Adrenal gland (tissue), 12 donors: ENCODE data around the gene SEMA3G. TPM values are rescaled to one million over a fixed set of nuclear protein-coding genes. Genes with fewer than 3 reads are reported as not detected.

Experiments used
- DNase-seq, 7 donors: peaks; one replicate each; pipeline ENCODE4 v3.0.0-alpha.2; 2019 to 2020
- H3K27ac ChIP-seq, 5 donors: fragments of 200-600 bp; sonication (generic) in 4 of 5; 1 replicate in 3 of 5; 2 replicates in 2 of 5; pipeline versions ENCODE4 v1.5.1 to v1.8.0; 2016 to 2020; ENCODE audit warnings: mild to moderate bottlenecking in 1 of 5
- H3K27me3 ChIP-seq: fragments of 200-600 bp; 2 replicates; pipeline ENCODE4 v1.8.0; 2021
- H3K36me3 ChIP-seq, 2 donors: fragments of 200-600 bp; replicated peaks in 1 of 2; 1 replicate in 1 of 2; 2 replicates in 1 of 2; pipeline versions ENCODE4 v1.5.1 to v1.8.0; 2018 to 2022
- H3K4me1 ChIP-seq, 2 donors: fragments of 200-600 bp; replicated peaks in 1 of 2; 1 replicate in 1 of 2; 2 replicates in 1 of 2; pipeline versions ENCODE4 v1.5.1 to v1.8.0; 2018 to 2021
- H3K4me3 ChIP-seq, 4 donors: fragments of 200-600 bp; sonication (generic) in 3 of 4; one replicate each; pipeline ENCODE4 v1.5.1; 2016 to 2018
- H3K9me3 ChIP-seq, 3 donors: fragments of 200-600 bp; sonication (generic) in 1 of 3; replicated peaks in 1 of 3; 1 replicate in 2 of 3; 2 replicates in 1 of 3; pipeline versions ENCODE4 v1.5.1 to v1.8.0; 2016 to 2021
- POLR2A ChIP-seq, 2 donors: fragments of 450-650 bp; IDR thresholded peaks; one replicate each; pipeline ENCODE4 v1.6.1; 2017; ENCODE audit warnings: antibody characterized with exemption in 2 of 2, mild to moderate bottlenecking in 2 of 2, moderate library complexity in 1 of 2
- WGBS, 4 donors: extraction: QIAGEN DNeasy Blood & Tissue Kit in 2 of 4; methylation state at CpG; one replicate each; pipeline versions ENCODE4 v1.1.5 to v1.1.7; 2013 to 2017; 5-methylcytosine and 5-hydroxymethylcytosine counted together
- intact Hi-C, 2 donors: fragments of 100-400 bp; cut with DNase I; formaldehyde crosslinking; loops; one replicate each; pipeline versions ENCODE4 v1.14.1 to v1.15.0; 2022 to 2023
- polyA plus RNA-seq, 3 donors: library from polyadenylated mRNA; stranded (reverse); fragments of 200-250 nt in 2 of 3; fragments of 350-450 nt in 1 of 3; fragmentation: Illumina TruSeq in 1 of 3; extraction: RNeasy Lipid Tissue Mini Kit (QIAGEN cat#74804) in 1 of 3; gene quantifications; one replicate each; pipeline ENCODE4 v1.2.3, GENCODE V29; 2013 to 2014
- total RNA-seq, 9 donors: library from RNA; depleted of rRNA in 4 of 9; stranded (reverse); fragments of >200 nt in 4 of 9; fragments of 120-200 nt in 1 of 9; fragmentation: NEBNext Ultra II Directional in 1 of 9; extraction: Animal tissue kit (Norgen Biotek cat#: 25700) in 1 of 9; gene quantifications; one replicate each; pipeline versions ENCODE4 v1.1.0 to v1.2.4, GENCODE V29; 2013 to 2023
- TF ChIP-seq, protein P1 (sequence below), 6 experiments: fragments of 450-650 bp in 4 of 6; fragments of 200-600 bp in 2 of 6; sonication (generic) in 1 of 6; IDR thresholded peaks; 1 replicate in 5 of 6; 2 replicates in 1 of 6; pipeline versions ENCODE4 v1.5.1 to v1.8.0; 2016 to 2021; ENCODE audit warnings: antibody characterized with exemption in 6 of 6, mild to moderate bottlenecking in 2 of 6, moderate library complexity in 1 of 6
- donor health status: healthy with polysubstance abuse.
- donor health status: Bipolar disorder and iron deficiency.
- donor health status: DM: yes; HTN: yes; CAD: no.
- donor health status: DM: no; HTN: no; CAD: no.
- donor health status: DM: no; HTN: no; CAD: no.
- donor health status: DM: yes; HTN: yes; CAD: no.

The SEMA3G gene
- total and polyA plus RNA-seq, 12 donors: 0.81 to 6.8 (median 2.9) TPM

DNA sequence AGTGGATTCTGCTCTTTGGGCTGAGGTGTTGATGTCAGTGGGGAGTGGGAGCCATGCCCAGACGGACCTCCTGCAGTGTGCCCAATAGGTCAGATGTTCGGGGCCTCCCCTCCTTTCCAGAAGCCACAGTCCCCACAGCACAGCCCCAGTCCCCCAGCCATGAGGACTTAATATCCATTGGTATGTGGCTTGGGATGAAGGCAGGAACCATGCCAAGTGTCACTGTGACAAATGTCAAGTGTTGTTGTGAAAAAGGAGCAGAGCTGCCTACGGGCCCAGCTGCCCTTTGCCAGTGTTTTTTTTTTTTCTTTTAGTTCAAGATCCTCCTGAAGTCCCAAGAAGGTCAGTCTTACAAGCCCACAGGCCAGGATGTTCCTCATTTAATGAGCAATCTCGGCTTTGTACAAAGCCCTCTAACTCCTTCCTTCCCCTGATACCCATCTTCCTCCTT lies 12.2 kb downstream of the SEMA3G start:
- intact Hi-C loops: no loop called here
- WGBS, 4 donors: 18 to 56% (median 53%) methylated on average over 2 to 4 of the region's 4 CpGs
- Histone ChIP-seq H3K27ac (peak overlapping the region in 2 of 5 donors; percentile 1 to 34), H3K36me3 (no peaks in the 10 kb centered on the region), H3K4me3 (no peak overlapping the region), H3K27me3 (no peaks in the 10 kb centered on the region), H3K9me3 (no peaks in the 10 kb centered on the region), H3K4me1 (peaks cover 5 to 10% of the 10 kb centered on the region in 2 donors)
- DNase-seq: peak in 5 of 7 donors; percentile 38 to 82 (median 62)
- no peak for TF ChIP-seq POLR2A (IDR thresholded peaks at IDR 0.05)
- TF ChIP-seq, protein P1, sequence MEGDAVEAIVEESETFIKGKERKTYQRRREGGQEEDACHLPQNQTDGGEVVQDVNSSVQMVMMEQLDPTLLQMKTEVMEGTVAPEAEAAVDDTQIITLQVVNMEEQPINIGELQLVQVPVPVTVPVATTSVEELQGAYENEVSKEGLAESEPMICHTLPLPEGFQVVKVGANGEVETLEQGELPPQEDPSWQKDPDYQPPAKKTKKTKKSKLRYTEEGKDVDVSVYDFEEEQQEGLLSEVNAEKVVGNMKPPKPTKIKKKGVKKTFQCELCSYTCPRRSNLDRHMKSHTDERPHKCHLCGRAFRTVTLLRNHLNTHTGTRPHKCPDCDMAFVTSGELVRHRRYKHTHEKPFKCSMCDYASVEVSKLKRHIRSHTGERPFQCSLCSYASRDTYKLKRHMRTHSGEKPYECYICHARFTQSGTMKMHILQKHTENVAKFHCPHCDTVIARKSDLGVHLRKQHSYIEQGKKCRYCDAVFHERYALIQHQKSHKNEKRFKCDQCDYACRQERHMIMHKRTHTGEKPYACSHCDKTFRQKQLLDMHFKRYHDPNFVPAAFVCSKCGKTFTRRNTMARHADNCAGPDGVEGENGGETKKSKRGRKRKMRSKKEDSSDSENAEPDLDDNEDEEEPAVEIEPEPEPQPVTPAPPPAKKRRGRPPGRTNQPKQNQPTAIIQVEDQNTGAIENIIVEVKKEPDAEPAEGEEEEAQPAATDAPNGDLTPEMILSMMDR (IDR thresholded peaks at IDR 0.05): no peak

DNA sequence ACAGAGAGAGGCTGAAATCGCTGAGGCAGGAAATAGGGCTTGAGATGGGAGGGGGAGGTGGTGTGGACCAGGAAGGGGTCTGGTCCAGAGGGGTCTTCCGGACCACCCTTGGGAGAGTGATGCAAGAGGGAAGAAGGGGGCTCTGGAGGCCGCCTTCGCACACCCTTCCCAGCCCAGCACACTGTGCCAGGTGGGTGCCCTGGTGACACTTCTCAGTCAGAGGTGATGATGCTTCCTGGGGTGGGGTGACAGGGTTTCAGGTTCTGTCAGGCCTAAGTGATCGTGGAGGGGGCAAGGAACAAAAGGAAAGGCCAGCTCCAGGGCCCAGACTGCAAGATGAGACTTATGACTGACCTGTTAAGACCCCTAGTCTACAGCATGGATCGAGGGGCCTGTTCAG lies 12.7 kb downstream of the SEMA3G start:
- Histone ChIP-seq H3K27ac (peak overlapping the region in 2 of 5 donors; percentile 1 to 34), H3K27me3 (no peaks in the 10 kb centered on the region), H3K4me3 (no peak overlapping the region), H3K9me3 (no peaks in the 10 kb centered on the region), H3K4me1 (peaks cover 5 to 10% of the 10 kb centered on the region in 2 donors), H3K36me3 (no peaks in the 10 kb centered on the region)
- WGBS, 4 donors: 73 to 79% (median 76%) methylated on average over 6 of the region's 6 CpGs
- peak in 1 of 7 donors; percentile 13 for DNase-seq
- intact Hi-C loops: no loop called here
- TF ChIP-seq POLR2A (IDR thresholded peaks at IDR 0.05): no peak
- TF ChIP-seq, protein P1 (IDR thresholded peaks at IDR 0.05): no peak

DNA sequence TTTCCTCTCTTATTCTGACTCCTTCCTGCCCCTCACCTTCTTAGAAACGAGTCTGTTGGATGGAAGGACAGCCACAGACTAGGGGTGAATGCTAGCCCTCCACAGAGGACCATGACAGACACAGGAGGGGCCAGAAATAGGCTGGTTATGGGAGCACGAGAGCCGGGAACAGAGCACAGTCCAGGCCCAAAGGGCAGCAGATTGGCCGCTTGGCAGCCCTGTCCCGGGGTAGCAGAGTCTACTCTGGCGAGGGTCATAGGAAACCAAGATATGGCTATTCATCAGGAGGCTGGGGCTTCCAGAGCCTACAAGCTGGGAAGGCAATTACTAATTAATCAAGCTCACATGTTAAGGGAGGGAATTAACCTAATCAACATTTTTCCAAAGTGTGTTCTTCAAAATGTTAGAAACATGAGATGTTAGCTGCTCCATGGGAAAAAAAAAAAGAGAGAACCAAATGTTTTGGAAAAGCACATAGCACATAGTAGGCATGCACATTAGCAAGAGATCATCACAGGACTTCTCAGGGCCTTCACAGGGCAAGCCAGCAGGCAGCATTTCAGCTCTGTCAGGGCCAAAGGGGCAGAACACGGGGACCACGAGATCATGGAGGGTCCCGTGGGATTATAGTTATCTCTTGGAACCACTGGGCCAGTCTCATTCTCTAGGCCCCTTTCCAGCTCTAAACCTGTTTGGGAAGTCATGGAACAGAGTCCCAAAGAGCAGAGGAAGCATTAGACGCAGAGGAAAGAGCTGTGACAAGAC lies 13.3 kb downstream of the SEMA3G start:
- Histone ChIP-seq H3K36me3 (no peaks in the 10 kb centered on the region), H3K4me1 (peaks cover 5 to 10% of the 10 kb centered on the region in 2 donors), H3K27ac (peak overlapping the region in 2 of 5 donors; percentile 15 to 34), H3K9me3 (no peaks in the 10 kb centered on the region), H3K27me3 (no peaks in the 10 kb centered on the region), H3K4me3 (no peak overlapping the region)
- intact Hi-C loops: no loop called here
- DNase-seq: peak in 1 of 7 donors; percentile 10
- WGBS, 4 donors: 68 to 81% (median 73%) methylated on average over 10 of the region's 10 CpGs
- TF ChIP-seq POLR2A (IDR thresholded peaks at IDR 0.05): no peak
- TF ChIP-seq, protein P1 (IDR thresholded peaks at IDR 0.05): no peak

DNA sequence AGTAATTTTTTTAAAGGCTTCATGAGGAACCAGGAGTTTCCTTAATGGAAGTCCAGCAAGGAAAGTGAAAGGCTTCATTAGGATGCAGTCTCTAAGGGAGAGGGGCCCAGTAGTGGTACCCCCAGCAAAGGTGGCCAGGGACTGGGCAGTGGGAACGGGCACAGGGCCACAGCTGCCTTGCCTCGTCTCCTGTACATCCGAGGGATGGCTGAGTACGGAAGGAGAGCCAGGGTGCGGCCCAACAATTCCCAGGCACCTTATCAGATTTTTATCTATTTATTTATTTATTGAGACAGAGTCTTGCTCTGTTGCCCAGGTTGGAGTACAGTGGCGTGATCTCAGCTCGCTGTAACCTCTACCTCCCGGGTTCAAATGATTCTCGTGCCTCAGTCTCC lies 14.5 kb downstream of the SEMA3G start:
- WGBS, 4 donors: 88 to 98% (median 90%) methylated on average over 5 to 9 of the region's 9 CpGs
- Histone ChIP-seq H3K27me3 (no peaks in the 10 kb centered on the region), H3K36me3 (no peaks in the 10 kb centered on the region), H3K9me3 (no peaks in the 10 kb centered on the region), H3K4me1 (peaks cover 5 to 10% of the 10 kb centered on the region in 2 donors), H3K27ac (no peak overlapping the region), H3K4me3 (no peak overlapping the region)
- TF ChIP-seq POLR2A (IDR thresholded peaks at IDR 0.05): no peak
- TF ChIP-seq, protein P1 (IDR thresholded peaks at IDR 0.05): no peak
- intact Hi-C loops: no loop called here
- DNase-seq: peak in 1 of 7 donors; percentile 9
